Measurements from ENCODE around the gene GALNT10.

GALNT10 gene

DNA sequence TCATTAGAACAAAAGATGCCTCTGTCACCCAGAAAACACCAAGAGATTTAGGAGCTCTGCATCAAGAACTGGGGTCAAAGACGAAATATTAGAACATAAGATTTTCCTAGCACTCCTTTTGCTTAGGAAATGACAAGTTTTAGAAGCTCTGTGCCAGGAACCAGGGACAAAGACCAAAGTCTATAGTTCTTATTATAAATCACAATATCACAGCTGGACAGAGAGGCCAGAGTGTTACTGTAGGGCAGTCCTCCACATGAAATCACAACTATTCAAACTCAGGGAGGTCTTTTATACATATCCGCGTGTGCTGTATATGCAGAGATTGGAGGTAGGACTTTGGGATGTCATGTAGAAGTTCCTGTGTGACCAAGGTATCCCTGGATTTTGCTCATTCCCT is 138.5 kb downstream of the GALNT10 start:
- no peak for DNase-seq

DNA sequence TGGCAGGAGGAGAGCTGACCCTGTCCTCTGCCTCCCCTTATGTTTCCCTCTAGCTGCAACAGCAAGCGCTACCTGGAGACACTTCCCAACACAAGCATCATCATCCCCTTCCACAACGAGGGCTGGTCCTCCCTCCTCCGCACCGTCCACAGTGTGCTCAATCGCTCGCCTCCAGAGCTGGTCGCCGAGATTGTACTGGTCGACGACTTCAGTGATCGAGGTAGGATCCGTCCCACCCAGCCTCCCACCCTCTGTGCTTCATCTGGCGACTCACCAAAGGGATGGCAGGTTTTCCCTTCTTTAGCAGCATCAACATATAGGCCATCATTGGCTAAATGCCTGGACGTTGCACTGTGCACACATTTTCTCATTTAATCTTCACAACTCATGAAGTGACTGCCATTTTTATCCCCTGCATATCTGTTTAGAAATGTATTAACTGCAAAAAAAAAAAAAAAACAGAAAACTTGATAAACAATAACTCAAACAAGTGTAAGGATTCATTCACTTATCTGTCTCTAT is 139.0 kb downstream of the GALNT10 start:
- DNase-seq, result no peak

DNA sequence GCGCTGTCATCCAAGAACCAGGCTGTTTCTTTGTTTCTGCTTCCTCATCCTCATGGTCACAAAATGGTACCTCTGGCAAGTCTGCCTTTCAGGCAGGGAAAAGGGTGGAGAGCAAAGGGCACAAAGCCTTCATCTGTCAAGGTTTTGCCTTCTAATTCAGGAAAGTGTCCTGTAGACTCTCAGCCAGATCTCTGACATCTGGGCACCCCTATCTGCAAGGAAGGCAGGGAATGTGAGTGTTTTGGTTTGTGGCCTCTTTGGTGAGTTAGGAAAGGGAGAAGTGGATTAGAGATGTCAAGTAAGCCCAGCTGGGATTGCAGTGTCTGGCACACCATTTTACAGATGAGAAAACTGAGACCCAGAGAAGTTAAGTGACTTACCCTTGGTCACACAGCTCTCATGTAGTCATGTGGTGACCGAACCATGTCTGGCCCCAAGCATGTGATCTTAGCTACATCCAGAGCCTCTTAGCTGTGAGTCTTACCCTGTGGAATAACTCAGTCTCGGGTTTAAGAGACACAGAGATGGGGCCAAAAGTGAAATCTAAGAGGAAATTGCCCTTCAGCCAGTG is 139.6 kb downstream of the GALNT10 start:
- DNase-seq, result no peak

DNA sequence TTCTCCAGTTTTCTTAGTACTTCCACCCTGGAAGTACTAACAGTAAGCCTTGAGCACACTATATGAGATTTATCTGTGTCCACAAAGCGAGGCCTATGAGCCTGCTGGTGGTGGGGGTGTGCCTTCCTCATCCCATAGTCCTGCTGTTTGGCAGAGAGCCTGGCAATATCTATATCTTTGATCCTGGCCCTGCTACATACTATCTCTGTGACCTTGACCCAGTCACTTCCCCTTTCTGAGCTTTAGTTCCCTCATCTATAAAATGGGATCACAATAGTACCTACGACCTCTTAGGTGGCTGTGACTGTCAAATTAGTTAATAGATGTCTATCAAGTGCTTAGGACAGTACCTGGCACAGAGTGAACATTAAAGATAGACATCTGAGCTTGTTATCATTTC is 140.7 kb downstream of the GALNT10 start:
- no peak for DNase-seq

DNA sequence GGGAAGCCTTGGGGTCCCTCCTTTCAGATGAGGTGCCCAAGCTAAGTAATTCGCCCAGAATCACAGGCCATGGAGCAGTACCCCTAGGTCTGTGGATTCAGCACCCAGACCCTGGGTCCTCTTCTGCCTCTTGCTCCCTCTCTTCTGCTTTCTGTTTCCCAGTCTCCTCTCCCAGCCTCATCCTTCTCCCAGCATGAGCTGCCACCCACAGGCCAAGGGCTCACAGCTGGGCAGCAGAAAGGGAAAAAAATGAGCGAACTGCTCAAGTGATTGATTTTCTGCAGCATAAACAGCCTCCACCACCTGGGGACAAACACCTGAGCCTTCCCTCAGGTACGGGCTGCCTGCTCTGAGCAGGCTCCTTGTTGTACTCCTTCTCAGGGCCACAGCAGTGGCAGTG is 141.4 kb downstream of the GALNT10 start:
- DNase-seq, result no peak

DNA sequence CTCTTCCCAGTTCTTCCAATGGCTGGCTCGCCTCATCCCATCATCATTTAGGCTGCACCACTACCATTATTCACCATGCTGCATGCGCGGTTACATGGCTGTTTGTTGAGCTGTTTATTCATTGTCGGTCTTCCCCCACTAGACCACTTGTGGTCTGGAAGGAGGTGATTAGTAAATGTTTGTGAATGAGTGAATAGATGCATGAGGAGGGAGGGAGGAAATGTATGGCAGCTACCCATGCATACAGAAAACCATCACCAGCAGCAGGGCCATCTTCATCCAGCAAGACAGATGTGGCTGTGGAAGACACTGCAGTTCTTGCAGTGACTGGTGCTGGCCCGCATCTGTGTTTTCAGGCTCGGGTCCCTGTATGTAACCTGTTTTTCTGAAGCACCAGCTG is 141.9 kb downstream of the GALNT10 start:
- peak; percentile 52 for DNase-seq

DNA sequence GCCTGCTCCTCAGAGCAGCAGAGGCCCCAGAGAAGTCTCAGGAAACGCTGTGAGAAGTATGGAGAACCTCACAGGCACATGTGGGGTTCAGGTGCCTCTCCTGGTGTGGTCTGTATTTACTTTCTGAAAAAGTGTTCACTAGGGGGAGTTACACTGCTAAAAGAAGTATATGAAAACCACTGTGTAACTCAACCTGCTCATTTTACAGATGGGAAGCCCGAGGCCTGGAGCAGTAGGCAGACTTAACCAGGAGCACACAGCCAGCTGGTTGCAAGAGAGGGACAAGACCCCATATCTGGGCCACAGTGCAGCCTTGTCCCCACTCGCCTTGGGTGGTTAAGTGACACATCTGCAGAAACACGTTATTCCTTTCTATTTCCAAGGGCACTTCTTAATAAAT is 142.5 kb downstream of the GALNT10 start:
- DNase-seq, result no peak

DNA sequence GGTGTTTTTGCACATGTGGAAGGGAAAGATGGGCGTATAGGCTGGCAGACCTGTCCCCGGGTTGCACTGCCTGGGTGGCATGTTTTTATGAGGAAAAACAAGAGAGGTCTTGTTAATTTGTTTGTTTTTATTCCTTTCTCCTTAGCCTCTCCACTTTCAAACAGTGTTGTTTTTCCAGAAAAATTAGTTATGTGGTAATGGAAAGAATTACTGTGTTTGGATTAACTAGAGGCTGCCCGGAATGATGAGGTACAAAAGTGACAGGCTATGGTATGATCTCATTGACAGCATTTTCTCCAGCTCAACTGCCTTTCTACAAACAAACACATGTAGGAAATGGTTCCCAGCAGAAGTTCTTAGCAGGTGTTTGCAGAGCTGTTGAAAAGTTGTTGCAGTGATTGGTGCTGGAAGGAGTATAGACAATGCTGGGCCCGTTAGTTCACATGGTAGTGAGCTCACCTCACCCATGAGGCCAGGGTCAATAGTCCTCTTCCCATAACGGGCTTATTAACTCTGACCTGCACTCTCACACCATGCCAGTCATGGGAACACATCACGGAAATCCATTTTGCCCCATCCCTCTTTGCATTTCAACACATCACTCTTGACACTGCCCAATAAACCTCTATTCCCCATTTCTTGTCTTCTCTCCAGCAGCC is 144.0 kb downstream of the GALNT10 start:
- no peak for DNase-seq

DNA sequence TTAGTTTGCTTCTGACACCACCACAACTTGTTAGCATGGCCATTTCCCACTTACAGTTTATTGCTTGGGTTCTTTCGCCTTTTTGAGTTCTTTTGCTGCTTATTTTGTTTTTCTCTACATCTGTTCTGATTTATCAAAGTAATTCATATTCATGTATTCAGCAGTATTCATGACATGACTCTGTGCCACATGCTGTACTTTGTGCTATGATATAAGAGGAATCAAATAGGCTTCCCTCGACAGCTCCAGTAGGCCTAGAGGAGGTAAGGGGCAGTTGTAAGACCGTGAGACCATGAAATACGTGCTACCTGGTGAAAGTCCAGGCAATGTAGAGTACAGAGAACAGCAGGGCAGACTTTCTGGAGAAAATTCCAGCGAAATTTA is 144.5 kb downstream of the GALNT10 start:
- DNase-seq, result no peak

DNA sequence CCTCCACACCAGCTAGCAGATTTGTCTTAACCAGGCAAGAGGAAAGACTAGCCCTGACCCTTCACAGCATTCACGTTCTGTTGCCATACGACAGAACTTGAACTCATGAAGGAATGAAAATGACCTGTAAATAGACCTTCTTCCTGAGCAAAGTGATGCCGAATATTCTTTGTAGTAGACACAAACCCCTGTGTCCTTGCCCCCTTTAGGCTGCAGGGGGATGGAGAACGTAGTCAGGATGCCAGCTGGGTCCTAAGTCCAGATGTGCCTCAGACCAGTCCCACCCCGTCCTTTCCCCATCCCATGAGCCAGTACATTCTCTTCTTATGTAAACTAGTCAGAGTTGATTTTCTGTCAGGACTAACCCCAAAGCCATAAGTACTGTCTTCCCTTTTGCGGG is 151.1 kb downstream of the GALNT10 start:
- DNase-seq, result no peak

DNA sequence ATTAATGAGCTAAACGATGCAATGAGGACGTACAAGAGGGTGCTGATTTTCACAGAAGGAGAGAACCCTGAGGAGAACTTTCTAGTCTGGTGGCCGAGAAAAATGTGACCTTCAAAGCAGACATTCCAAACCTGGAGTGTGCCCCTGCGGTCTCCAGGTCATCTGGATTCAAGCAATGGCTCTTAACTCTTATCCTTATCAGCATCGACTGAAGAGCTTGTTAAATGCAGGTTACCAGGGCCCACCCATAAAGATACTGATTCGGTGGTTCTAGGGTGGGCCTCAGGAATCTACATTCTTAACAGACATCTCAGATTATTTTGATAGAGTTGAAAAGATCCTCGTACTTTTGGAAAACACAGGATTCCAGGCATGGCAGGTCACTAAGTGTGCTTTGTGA is 151.7 kb downstream of the GALNT10 start:
- DNase-seq, result no peak

DNA sequence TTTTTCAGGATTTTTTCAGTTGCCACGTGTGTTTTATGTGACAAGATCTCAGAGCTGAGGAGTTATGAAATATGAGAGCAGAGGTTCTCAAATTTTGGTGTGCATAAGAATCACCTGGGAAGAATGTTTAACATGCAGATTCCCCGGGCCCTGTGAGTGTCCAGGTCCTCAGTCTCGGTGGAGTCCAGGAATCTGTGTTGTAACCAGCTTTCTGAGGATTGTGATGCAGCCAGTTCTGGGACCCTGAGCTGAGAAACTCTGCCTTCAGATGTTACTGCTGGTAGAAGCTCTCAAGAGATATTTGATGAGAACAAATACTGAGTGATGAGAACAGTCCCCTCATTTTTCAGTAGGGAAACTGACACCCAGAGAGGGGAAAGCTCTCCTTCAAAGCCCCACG is 152.4 kb downstream of the GALNT10 start:
- no peak for DNase-seq

DNA sequence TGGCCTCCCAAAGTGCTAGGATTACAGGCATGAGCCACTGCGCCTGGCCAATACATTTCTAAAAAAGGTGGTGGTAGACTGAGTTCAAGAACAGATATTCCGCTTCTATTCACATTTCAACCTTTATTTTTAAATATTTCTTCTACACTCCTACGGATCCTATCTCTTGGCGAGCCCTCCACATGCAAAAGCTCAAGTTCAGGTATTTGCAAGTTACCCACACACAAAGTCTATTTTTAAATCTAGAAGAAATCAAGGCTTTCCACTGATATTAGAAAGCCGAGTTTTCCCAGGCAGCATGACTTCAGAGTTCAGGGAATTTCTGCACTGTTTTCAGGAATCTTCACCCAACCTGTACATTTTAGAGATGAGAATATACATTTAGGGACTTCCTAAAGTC is 153.9 kb downstream of the GALNT10 start:
- no peak for DNase-seq

DNA sequence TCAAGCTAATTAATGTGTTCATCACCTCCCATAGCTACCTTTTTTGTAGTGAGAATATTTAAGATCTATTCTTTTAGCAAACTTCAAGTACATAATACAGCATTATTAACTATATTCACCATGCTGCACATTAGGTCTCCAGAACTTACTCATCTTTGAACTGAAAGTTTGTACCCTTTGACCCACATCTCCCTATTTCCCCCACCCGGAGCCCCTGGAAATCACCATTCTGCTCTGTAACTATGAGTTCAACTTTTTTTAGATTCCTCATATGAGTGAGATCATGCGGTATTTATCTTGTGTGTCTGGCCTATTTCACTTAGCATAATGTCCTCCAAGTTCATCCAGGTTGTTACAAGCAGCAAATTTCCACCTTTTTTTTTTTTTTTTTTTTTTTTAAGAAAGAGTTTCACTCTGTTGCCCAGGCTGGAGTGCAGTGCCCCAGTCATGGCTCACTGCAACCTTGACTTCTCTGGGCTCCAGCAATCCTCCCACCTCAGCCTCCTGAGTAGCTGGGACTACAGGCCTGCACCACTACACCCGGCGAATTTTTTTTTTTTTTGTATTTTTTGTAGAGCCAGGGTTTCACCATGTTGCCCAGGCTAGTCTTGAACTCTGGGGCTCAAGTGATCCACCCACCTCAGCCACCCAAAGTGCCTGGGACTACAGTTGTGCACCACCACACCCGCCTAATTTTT is 154.9 kb downstream of the GALNT10 start:
- DNase-seq, result no peak

DNA sequence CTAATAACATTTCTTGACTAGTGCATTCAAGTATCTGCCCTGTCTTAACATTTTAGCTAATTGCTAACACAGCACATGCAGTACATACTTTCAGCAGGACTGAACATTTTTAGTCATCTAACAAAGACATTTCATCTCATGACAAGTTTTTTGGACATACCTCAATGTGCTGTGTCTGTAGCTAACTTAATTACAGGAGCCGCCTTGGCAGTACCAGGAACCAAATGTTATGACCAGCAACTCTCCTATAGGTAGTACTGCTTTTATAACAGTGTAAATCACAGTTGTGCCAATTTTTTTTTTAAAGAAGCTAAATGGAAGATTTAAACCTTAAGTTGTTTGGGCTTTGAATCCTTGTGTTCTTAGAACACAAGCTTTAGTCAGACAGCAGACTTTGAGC is 155.9 kb downstream of the GALNT10 start:
- no peak for DNase-seq

DNA sequence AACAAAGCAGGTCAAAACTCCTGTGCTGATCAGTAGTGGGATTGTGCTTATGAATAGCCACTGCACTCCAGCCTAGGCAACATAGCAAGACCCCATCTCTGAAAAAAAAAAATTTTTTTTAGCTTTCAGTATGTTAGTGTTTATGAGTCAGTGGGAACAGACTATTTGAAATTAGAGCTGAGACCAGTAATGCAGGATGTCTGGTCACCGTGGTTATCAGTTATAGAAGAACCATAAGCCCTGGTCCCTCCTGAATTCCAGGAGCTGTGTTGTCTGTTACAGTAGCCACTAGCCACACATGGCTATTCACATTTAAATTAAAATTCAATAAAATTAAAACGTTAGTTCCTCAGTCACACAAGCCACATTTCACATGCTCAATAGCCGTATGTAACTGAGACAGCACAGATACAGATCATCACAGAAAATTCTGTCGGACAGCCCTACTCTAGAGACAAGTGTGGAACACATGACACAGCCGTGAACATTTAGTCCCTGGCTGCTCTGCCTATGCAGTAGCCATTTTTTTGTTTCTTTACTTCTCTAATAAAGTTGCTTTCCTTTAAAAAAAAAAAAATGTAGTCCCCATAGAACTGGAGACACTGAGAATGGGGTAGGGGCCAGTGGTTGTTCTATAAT is 159.2 kb downstream of the GALNT10 start:
- DNase-seq, result no peak

DNA sequence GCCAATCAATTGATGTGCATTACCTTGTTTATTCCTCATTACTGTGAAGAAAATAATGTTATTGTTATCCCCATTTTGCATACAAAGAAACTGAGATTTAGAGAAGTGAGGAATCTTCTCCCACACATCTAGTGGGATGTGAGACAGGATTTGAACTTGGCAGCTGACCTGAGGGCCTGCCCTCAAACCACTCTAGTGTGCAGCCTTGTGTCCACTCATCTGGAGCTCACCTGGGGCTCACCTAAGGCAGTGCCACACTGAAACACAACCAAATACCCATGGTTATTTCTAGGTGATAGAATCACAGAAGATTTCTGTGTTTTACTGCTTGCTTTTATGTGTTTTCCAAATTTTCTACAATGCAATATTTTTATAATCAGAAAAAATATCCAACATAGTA is 160.6 kb downstream of the GALNT10 start:
- no peak for DNase-seq

DNA sequence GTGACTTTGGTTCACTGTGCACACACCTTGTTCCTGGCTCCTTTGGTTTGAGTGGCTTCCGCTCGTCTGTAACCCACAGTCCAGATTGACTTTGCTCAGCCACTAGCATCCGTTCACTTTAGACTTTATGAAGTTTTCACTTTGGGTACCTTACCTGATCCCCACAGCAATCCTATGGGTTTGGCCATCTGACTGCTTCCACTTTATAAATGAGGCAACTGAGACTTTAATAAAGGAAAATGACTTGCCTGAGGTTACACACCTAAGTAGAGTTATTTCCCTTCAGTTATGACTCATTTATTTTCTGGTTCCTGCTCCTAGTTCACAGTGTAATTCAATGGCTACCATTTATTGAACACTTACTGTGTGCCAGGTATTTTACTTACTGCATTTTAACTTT is 161.0 kb downstream of the GALNT10 start:
- DNase-seq, result no peak

DNA sequence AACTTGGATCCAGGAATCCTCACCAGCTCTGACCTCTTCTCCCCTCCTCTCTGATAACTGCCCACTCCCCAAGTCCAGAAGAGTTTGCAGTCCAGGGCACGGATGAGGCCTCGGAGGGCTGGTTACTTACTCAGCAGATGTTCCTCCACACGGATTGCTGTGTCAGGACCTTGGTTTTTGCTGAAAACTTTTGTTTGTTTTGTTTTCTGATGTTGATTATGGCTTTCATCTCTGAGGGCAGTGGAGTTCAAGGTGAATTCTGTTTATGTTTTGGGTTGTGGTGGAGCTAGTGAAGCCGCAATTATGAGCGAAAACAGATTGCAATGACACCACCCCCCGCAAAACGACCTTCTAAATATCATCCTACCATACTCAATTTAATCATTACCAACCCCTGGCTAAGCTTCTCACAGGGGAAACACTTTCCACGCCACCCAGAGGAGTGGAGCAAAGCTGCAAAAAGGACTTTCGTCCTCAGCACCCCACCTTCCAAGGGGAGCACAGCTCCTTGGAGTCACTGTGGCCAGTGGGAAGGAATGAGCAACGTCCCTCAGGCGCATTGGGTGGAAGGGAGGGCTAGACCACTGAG is 162.5 kb downstream of the GALNT10 start:
- DNase-seq, result no peak

DNA sequence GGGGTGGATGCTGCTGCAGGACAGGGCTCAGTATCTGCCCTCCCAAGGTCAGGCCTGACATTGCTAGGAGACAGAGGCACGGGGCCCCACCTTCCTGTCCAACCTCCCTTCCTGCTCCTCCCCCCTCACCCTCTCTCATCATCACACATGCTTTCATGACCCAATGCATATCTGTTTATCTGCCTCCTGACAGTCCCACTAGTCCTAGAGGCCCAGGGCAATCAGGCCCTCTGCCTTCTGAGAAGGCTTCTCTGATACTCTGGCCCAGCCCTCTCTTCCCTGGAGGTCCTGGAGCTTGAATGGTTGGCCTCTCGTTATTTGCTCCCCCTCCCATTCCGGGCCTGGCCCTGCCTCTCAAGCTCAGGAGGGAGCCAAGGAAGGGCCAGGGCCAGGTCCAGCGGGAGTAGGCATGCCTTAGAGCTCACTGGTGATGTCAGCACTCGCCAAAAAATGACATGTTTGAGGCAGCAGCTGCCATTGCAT is 164.6 kb downstream of the GALNT10 start:
- DNase-seq, result no peak

DNA sequence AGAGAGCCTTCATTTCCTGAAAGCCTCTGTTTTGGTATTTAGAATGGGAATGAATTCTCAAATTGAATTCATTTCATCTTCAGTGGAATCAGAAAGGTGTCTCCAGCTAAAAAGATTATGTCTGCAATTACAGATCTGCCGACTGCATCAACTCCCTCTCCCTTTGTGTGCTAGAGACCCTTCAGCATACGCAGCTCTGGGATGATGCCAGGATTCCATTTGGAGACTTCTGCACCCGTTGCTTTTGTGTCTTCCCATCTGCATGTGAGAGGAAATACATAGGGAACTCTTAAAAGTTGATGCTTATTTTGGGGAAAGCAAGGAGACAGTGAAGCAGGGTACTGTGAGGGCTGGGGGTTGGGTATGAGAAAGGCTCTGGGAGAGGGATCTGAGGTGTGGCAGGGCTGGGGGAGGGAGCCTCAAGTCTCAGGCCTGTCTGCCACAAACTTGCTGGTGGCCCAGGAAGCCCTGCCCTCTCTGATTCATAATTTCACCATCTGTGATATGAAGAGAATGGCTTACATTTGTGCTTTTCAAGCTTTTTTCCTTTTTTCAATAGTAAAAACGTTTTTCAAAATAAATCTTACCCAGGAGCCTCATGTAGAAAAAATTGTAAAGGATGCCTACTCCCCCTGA is 165.6 kb downstream of the GALNT10 start:
- no peak for DNase-seq

DNA sequence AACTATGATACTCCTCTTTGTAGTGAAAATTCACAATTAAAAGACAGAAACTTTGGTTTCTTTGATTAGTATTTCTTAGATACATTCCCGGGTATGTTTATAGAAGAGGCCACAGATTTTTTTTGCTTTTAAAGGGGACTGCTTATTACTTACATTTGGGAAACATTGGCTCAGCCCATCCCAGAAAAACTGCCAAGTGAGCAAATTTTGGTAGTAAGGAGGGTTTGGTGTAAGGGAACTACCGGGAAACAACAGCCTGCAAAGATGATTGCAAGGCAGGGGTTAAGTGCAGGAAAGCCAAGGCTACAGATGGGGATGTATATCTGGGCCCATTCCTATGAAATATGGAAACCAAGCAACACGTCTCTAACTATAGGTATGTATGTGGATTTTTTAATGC is 166.4 kb downstream of the GALNT10 start:
- no peak for DNase-seq

All from NCI-H2029 (cell line).